Common myeloid progenitor, CD34-positive (primary cell): Measurements from ENCODE around the gene BBC3.
A peak's percentile ranks its signal among the peaks of the same experiment; 100 is the strongest.
"Not testable (repeated sequence)": the region's sequence is repeated elsewhere in the genome, so short reads cannot be mapped to it uniquely, and the experiment has no call there.

Experiments
- CTCF ChIA-PET: fragments of 350-600 bp; sonication (Branson Sonifier 250); formaldehyde crosslinking; loops from one replicate; lab custom pipeline; 2021; ENCODE audit warnings: antibody characterized with exemption; lab: Charles Lee
- POLR2A ChIA-PET: fragments of 350-600 bp; sonication (Branson Sonifier 250); formaldehyde crosslinking; loops from one replicate; lab custom pipeline; 2021; ENCODE audit warnings: antibody characterized with exemption; lab: Charles Lee
- DNase-seq, 3 donors: peaks; one replicate each; pipeline versions ENCODE4 v3.0.0 to v3.0.0-alpha.2; 2013
- H3K27ac ChIP-seq, 2 experiments: 1 replicate in 1 of 2; 2 replicates in 1 of 2; pipeline ENCODE4 v1.7.0; 2013; ENCODE audit warnings: inconsistent platforms in 2 of 2, low read length in 2 of 2, mild to moderate bottlenecking in 2 of 2, low read depth in 1 of 2, moderate library complexity in 1 of 2; ENCODE audit not compliant: severe bottlenecking in 2 of 2, insufficient read depth in 1 of 2, poor library complexity in 1 of 2
- H3K27me3 ChIP-seq, 5 experiments: replicated peaks in 2 of 5; 1 replicate in 3 of 5; 2 replicates in 2 of 5; pipeline versions ENCODE4 v1.6.1 to v1.7.0; 2013; ENCODE audit warnings: low read length in 4 of 5, mild to moderate bottlenecking in 2 of 5, moderate library complexity in 2 of 5, inconsistent platforms in 1 of 5; ENCODE audit not compliant: insufficient read depth in 5 of 5, control insufficient read depth in 4 of 5
- H3K36me3 ChIP-seq, 4 experiments: 1 replicate in 2 of 4; 2 replicates in 2 of 4; pipeline versions ENCODE4 v1.6.1 to v1.7.0; 2013; ENCODE audit warnings: low read length in 3 of 4, control low read depth in 1 of 4, mild to moderate bottlenecking in 1 of 4; ENCODE audit not compliant: control insufficient read depth in 4 of 4, insufficient read depth in 4 of 4
- H3K4me1 ChIP-seq, 4 experiments: 1 replicate in 3 of 4; 2 replicates in 1 of 4; pipeline versions ENCODE4 v1.6.1 to v1.7.1; 2013; ENCODE audit warnings: low read length in 3 of 4, mild to moderate bottlenecking in 3 of 4, control low read depth in 1 of 4, inconsistent platforms in 1 of 4, moderate library complexity in 1 of 4; ENCODE audit not compliant: control insufficient read depth in 4 of 4, insufficient read depth in 4 of 4; ENCODE audit errors: control extremely low read depth in 1 of 4
- H3K4me3 ChIP-seq, 7 experiments: 1 replicate in 4 of 7; 2 replicates in 3 of 7; pipeline versions ENCODE4 v1.5.1 to v1.7.0; 2013; ENCODE audit warnings: mild to moderate bottlenecking in 7 of 7, low read length in 6 of 7, moderate library complexity in 6 of 7, inconsistent platforms in 2 of 7, low read depth in 2 of 7, control low read depth in 1 of 7; ENCODE audit not compliant: insufficient read depth in 4 of 7, control insufficient read depth in 1 of 7; ENCODE audit errors: extremely low read depth in 1 of 7
- H3K9me3 ChIP-seq, 5 experiments: 1 replicate in 4 of 5; 2 replicates in 1 of 5; pipeline versions ENCODE4 v1.6.1 to v1.7.1; 2013; ENCODE audit warnings: low read length in 4 of 5, mild to moderate bottlenecking in 2 of 5, inconsistent platforms in 1 of 5, low read depth in 1 of 5, moderate library complexity in 1 of 5; ENCODE audit not compliant: control insufficient read depth in 4 of 5, insufficient read depth in 2 of 5; ENCODE audit errors: control extremely low read depth in 1 of 5
- WGBS: methylation state at CpG from one replicate; pipeline ENCODE4 v1.1.5; 2013; ENCODE audit not compliant: insufficient coverage; 5-methylcytosine and 5-hydroxymethylcytosine counted together

Gene BBC3

DNA sequence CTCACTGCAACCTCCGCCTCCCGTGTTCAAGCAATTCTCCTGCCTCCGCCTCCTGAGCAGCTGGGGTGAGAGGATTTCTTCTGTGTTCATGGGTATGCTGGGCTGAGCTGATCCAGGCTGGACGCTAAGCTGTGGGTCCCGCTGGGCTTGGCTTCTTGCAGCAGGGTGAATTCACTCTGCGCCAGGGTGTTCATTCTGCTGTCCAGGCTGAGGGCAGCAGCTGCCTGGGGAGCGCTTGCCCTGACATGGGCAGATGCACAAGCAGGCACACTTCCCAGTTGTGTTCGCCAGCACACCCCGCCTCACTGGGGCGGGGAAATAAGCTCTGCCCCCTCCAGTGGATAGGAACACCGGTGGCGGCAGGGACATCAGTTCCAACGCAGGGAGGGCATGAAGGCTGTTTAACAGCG, 36.4 kb upstream of the BBC3 start:
- Histone ChIP-seq H3K4me3 (no peak overlapping the region), H3K4me1 (peaks cover 0 to 11% (median 4%) of the 10 kb centered on the region in 4 experiments), H3K36me3 (peaks cover 9 to 63% (median 40%) of the 10 kb centered on the region in 4 experiments), H3K27ac (no peak overlapping the region), H3K27me3 (no peaks in the 10 kb centered on the region), H3K9me3 (no peaks in the 10 kb centered on the region)
- 96% methylated on average over 11 of the region's 14 CpGs for WGBS
- CTCF ChIA-PET = interaction anchor here (1.4 to 3.7 kb wide), 2 partner anchors 10 to 21 kb away, joined by 4 to 12 read pairs; partner anchors contain the start of gene CCDC9
- no peak for DNase-seq
- POLR2A ChIA-PET = no interaction called here

DNA sequence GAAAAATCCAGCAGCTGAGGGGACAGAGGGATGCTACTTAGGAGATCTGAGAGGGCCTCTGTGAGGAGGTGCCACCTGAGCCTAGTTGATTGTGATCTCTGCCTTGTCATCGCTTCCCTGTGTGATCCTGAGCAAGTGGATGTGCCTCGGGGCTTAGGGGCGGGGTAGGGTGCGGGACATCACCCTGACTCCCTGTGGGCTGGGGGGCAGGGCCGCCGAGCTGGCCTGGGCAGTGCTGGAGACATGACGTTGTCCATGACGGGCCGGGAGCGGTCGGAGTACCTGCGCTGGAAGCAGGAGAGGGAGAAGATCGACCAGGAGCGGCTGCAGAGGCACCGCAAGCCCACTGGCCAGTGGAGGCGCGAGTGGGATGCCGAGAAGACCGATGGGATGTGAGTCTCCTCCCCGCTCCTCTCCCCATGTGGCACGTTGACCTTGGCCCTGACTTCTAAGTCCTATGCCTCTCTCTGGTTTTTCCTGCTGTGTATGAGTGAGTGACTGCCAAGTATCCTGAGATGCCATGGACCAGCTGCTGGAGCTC, 35.5 kb upstream of the BBC3 start:
- H3K27ac ChIP-seq = no peak overlapping the region
- no peaks in the 10 kb centered on the region for H3K9me3 ChIP-seq
- POLR2A ChIA-PET = interaction anchor here (0.6 kb wide), 1 partner anchor 59 kb away, joined by 3 read pairs; no protein-coding TSS in a partner anchor
- 95% methylated on average over 20 of the region's 21 CpGs for WGBS
- CTCF ChIA-PET = interaction anchor here (0.8 to 3.7 kb wide), 4 partner anchors 10 to 55 kb away, joined by 3 to 12 read pairs (median 4); partner anchors contain the start of gene CCDC9
- H3K27me3 ChIP-seq = no peaks in the 10 kb centered on the region
- H3K36me3 ChIP-seq = peaks cover 9 to 64% (median 40%) of the 10 kb centered on the region in 4 experiments
- H3K4me3 ChIP-seq = no peak overlapping the region
- peaks cover 0 to 2% (median 0%) of the 10 kb centered on the region in 4 experiments for H3K4me1 ChIP-seq
- no peak for DNase-seq

DNA sequence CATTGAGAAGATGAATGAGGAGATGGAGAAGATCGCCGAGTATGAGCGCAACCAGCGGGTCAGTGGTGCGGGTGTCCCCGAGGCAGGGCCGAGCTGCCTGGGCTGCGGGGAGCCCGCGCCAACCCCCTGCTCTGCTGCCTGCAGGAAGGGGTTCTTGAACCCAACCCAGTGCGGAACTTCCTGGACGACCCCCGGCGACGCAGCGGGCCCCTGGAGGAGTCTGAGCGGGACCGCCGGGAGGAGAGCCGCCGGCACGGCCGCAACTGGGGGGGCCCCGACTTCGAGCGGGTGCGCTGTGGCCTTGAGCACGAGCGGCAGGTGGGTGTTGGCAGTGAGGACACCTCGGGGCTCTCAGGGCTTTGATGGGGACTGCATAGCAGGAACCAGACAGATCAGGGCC, 33.6 kb upstream of the BBC3 start:
- ChIA-PET CTCF (no interaction called here), POLR2A (no interaction called here)
- WGBS = 98% methylated on average over 30 of the region's 30 CpGs
- Histone ChIP-seq H3K27ac (no peak overlapping the region), H3K4me3 (no peak overlapping the region), H3K36me3 (peaks cover 8 to 66% (median 44%) of the 10 kb centered on the region in 4 experiments), H3K27me3 (no peaks in the 10 kb centered on the region), H3K4me1 (no peaks in the 10 kb centered on the region), H3K9me3 (no peaks in the 10 kb centered on the region)
- no peak for DNase-seq

DNA sequence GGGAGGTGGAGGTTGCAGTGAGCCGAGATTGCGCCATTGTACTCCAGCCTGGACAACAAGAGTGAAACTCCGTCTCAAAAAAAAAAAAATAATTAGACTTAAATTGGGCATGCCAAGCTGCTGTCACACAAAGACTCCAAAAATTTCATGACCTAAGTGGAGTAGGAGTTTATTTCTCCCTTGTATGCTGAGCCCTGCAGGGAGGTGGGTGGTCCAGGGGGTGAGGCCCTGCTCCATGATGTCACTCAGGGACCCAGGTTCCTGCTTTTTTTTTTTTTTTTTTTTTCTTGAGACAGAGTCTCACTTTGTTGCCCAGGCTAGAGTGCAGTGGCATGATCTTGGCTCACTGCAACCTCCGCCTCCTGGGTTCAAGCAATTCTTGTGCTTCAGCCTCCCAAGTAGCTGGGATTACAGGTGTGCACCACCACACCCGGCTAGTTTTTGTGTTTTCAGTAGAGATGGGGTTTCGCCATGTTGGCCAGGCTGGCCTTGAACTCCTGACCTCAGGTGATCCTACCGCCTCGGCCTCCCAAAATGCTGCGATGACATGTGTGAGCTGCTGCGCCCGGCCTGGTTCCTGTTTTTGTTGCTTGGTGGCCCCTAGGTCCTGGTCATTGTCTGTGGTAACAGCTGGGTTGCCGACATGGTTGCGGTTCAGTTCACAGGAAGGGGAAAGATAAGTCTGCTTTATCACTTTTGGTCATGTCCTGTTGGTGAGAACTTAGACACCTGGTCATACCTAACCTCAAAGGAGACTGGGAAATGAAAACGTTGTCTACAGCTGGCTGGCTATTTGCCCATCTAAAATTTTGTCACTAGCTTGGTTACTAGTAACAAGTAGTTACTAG, 31.2 kb upstream of the BBC3 start:
- 84% methylated on average over 8 of the region's 14 CpGs for WGBS

DNA sequence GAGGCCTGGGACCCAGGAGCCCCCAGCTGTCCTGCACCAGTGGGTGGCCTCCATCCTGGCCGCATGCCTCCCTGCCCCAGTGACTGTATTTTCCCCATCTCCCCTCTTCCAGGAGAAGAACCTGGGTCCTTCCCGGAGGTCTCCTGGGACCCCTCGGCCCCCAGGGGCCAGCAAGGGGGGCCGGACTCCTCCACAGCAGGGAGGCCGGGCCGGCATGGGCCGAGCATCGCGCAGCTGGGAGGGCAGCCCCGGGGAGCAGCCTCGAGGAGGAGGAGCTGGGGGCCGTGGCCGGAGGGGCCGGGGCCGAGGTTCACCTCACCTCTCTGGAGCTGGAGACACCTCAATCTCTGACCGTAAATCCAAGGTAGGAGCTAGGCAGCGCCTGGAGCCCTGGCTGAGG, 29.5 kb upstream of the BBC3 start:
- peaks cover 7 to 56% (median 40%) of the 10 kb centered on the region in 4 experiments for H3K36me3 ChIP-seq
- H3K27ac ChIP-seq = no peak overlapping the region
- no peaks in the 10 kb centered on the region for H3K27me3 ChIP-seq
- CTCF ChIA-PET = interaction anchor here (1.4 kb wide), 1 partner anchor 16 kb away, joined by 4 read pairs; no protein-coding TSS in a partner anchor
- WGBS = 100% methylated on average over 7 of the region's 17 CpGs
- DNase-seq = no peak
- no peak overlapping the region for H3K4me3 ChIP-seq
- POLR2A ChIA-PET = no interaction called here
- H3K9me3 ChIP-seq = no peaks in the 10 kb centered on the region
- peaks cover 4 to 19% (median 15%) of the 10 kb centered on the region in 4 experiments for H3K4me1 ChIP-seq

More for the DNA sequence above, 31.2 kb upstream of the BBC3 start:
- peak; percentile 50 to 83 (median 73) for DNase-seq
- not testable (repeated sequence) for H3K9me3 ChIP-seq, H3K27me3 ChIP-seq, H3K4me3 ChIP-seq, H3K27ac ChIP-seq
- peaks cover 7 to 66% (median 48%) of the 10 kb centered on the region in 4 experiments for H3K36me3 ChIP-seq
- POLR2A ChIA-PET = interaction anchor here (0.8 to 1.2 kb wide), 2 partner anchors 12 kb away, joined by 3 read pairs; partner anchors contain the start of gene INAFM1
- H3K4me1 ChIP-seq = peaks cover 4 to 12% (median 9%) of the 10 kb centered on the region in 4 experiments
- CTCF ChIA-PET = interaction anchor here (0.6 to 1.7 kb wide), 3 partner anchors 10 to 22 kb away, joined by 3 to 6 read pairs (median 3); no protein-coding TSS in a partner anchor

DNA sequence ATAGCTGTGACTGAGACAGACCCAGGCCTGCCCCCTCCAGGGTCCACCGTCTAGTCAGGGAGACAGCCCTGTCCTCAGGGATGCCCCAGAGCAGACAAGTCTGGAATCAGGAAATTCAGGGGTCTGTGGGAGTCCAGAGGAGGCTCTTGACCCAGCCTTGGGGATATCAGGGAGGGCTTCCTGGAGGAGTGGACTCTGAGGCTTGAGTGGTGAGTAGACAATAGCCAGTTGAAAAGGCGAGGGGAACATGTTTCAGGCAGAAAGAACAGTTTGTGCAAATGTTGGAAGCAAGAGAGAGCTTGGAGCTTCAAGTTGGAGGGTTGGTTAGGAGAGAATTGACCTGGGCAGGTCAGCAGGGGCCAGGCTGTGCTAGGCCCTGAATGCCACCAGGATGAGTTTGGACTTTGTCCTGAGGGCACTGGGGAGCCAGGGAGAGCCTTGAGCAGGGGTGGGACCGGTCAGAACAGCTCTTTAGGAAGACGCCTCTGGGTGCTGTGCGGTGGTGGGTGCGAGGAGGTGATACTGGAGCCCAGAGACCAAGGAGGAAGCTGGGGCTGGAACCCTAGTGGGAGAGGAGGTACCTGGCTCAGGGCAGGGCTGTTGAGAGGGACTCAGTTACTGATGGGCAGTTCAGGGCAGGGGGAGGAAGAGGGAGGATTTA, 28.0 kb upstream of the BBC3 start:
- Histone ChIP-seq H3K4me3 (no peak overlapping the region), H3K36me3 (peaks cover 6 to 43% (median 29%) of the 10 kb centered on the region in 4 experiments), H3K9me3 (no peaks in the 10 kb centered on the region), H3K27me3 (no peaks in the 10 kb centered on the region), H3K4me1 (peaks cover 4 to 19% (median 15%) of the 10 kb centered on the region in 4 experiments), H3K27ac (no peak overlapping the region)
- no peak for DNase-seq
- ChIA-PET CTCF (no interaction called here), POLR2A (no interaction called here)
- 100% methylated on average over 3 of the region's 6 CpGs for WGBS
